ENCODE measurements around the gene LGR6. TPM values are rescaled to one million over a fixed set of nuclear protein-coding genes. Genes with fewer than 3 reads are reported as not detected.

LGR6 gene
- polyA plus RNA-seq, 4 donors = 0.27 to 1.0 (median 0.28) TPM; not detected in 1

- H3K9me3 ChIP-seq (ENCODE audit: control insufficient read depth in 2 of 2, insufficient read depth in 1 of 2, low read depth in 1 of 2, low read length in 1 of 2) = no peaks in the 10 kb centered on the region
- no peaks in the 10 kb centered on the region for H3K36me3 ChIP-seq (ENCODE audit: control insufficient read depth in 3 of 3, insufficient read depth in 2 of 3, low read depth in 1 of 3, low read length in 3 of 3)
- no peaks in the 10 kb centered on the region for H3K27me3 ChIP-seq (ENCODE audit: control insufficient read depth in 3 of 3, insufficient read depth in 3 of 3, low read length in 3 of 3)
- no peak for DNase-seq
- no peak overlapping the region for H3K4me3 ChIP-seq (ENCODE audit: low read depth in 1 of 3, low read length in 3 of 3)
- no peak overlapping the region for H3K27ac ChIP-seq (ENCODE audit: low read depth in 1 of 3, low read length in 2 of 3)
- H3K4me1 ChIP-seq (ENCODE audit: control insufficient read depth in 3 of 3, insufficient read depth in 2 of 3, low read depth in 1 of 3, low read length in 2 of 3) = no peaks in the 10 kb centered on the region
- no peak for FAIRE-seq
Measured at GRCh38 chr1:202355944-202356553, 162.4 kb downstream of the LGR6 start.

DNA sequence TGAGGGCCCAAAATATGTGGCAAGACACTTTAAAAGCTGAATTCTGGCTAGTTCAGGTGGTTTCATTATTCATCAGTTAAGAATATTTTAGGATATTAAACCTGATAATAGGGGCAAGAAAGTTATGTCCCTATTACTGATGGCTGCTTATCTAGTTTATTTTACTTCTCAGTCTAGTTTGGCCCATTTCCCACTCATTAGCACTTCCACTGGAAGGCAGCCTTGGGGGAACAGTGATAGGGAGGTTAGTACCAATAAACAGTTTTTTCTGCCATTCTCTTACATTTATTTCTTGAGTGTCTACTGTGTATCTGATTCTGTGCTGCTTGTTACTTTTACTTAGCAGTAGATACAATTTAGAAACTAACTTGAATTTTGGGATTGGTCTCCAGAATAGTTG, 163.9 kb downstream of the LGR6 start:
- Histone ChIP-seq H3K4me3 (ENCODE audit: low read depth in 1 of 3, low read length in 3 of 3) (no peak overlapping the region), H3K27me3 (ENCODE audit: control insufficient read depth in 3 of 3, insufficient read depth in 3 of 3, low read length in 3 of 3) (no peaks in the 10 kb centered on the region), H3K9me3 (ENCODE audit: control insufficient read depth in 2 of 2, insufficient read depth in 1 of 2, low read depth in 1 of 2, low read length in 1 of 2) (no peaks in the 10 kb centered on the region), H3K27ac (ENCODE audit: low read depth in 1 of 3, low read length in 2 of 3) (no peak overlapping the region), H3K36me3 (ENCODE audit: control insufficient read depth in 3 of 3, insufficient read depth in 2 of 3, low read depth in 1 of 3, low read length in 3 of 3) (no peaks in the 10 kb centered on the region), H3K4me1 (ENCODE audit: control insufficient read depth in 3 of 3, insufficient read depth in 2 of 3, low read depth in 1 of 3, low read length in 2 of 3) (no peaks in the 10 kb centered on the region)
- FAIRE-seq = no peak
- DNase-seq = no peak

DNA sequence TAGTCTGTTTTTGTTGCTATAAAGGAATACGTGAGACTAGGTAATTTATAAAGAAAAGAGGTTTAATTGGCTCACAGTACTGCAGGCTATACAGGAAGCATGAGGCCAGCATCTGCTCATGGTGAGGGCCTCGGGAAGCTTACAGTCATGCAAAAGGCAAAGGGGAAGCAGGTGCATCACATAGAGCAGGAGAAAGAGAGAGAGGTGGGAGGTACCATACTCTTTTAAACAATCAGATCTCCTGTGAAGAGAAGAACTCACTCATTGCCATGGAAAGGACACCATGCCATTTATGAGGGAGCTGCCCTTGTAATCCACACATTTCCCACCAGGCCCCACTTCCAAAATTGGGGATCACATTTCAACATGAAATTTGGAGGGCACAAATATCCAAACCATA, 167.6 kb downstream of the LGR6 start:
- H3K9me3 ChIP-seq (ENCODE audit: control insufficient read depth in 2 of 2, insufficient read depth in 1 of 2, low read depth in 1 of 2, low read length in 1 of 2) = no peaks in the 10 kb centered on the region
- H3K27me3 ChIP-seq (ENCODE audit: control insufficient read depth in 3 of 3, insufficient read depth in 3 of 3, low read length in 3 of 3) = no peaks in the 10 kb centered on the region
- no peaks in the 10 kb centered on the region for H3K36me3 ChIP-seq (ENCODE audit: control insufficient read depth in 3 of 3, insufficient read depth in 2 of 3, low read depth in 1 of 3, low read length in 3 of 3)
- FAIRE-seq (no peak), DNase-seq (no peak)
- H3K4me1 ChIP-seq (ENCODE audit: control insufficient read depth in 3 of 3, insufficient read depth in 2 of 3, low read depth in 1 of 3, low read length in 2 of 3) = no peaks in the 10 kb centered on the region
- no peak overlapping the region for H3K27ac ChIP-seq (ENCODE audit: low read depth in 1 of 3, low read length in 2 of 3)
- no peak overlapping the region for H3K4me3 ChIP-seq (ENCODE audit: low read depth in 1 of 3, low read length in 3 of 3)
- 94 to 95% (median 94%) methylated on average over 2 of the region's 2 CpGs for WGBS, 3 donors

- Histone ChIP-seq H3K4me1 (ENCODE audit: control insufficient read depth in 3 of 3, insufficient read depth in 2 of 3, low read depth in 1 of 3, low read length in 2 of 3) (no peaks in the 10 kb centered on the region), H3K27ac (ENCODE audit: low read depth in 1 of 3, low read length in 2 of 3) (no peak overlapping the region), H3K27me3 (ENCODE audit: control insufficient read depth in 3 of 3, insufficient read depth in 3 of 3, low read length in 3 of 3) (no peaks in the 10 kb centered on the region), H3K4me3 (ENCODE audit: low read depth in 1 of 3, low read length in 3 of 3) (no peak overlapping the region), H3K36me3 (ENCODE audit: control insufficient read depth in 3 of 3, insufficient read depth in 2 of 3, low read depth in 1 of 3, low read length in 3 of 3) (no peaks in the 10 kb centered on the region), H3K9me3 (ENCODE audit: control insufficient read depth in 2 of 2, insufficient read depth in 1 of 2, low read depth in 1 of 2, low read length in 1 of 2) (no peaks in the 10 kb centered on the region)
- DNase-seq = no peak
- WGBS, 3 donors = 91 to 96% (median 95%) methylated on average over 3 of the region's 3 CpGs
- FAIRE-seq = no peak
Measured at GRCh38 chr1:202361701-202362100, 168.1 kb downstream of the LGR6 start.

DNA sequence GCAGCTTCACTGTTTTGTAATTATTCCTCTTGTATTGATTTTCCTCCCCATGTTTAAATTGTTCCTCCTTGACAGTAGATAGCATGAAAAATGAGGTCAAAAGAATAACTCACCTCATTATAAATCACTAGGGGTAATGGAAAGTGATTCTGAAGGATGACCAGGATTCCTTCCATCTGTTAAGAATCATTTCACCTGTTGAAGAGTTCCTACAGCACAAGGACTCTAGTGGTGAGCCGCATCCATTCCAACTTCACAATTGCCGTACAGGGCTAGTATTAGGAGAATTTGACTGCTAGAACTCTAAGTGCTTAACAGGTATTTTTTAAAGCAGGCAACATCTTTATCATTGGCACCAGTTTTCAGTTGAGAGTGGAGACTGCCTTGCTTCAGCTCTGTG, 168.6 kb downstream of the LGR6 start:
- no peak for FAIRE-seq
- DNase-seq = no peak
- H3K27me3 ChIP-seq (ENCODE audit: control insufficient read depth in 3 of 3, insufficient read depth in 3 of 3, low read length in 3 of 3) = no peaks in the 10 kb centered on the region
- H3K9me3 ChIP-seq (ENCODE audit: control insufficient read depth in 2 of 2, insufficient read depth in 1 of 2, low read depth in 1 of 2, low read length in 1 of 2) = no peaks in the 10 kb centered on the region
- no peak overlapping the region for H3K4me3 ChIP-seq (ENCODE audit: low read depth in 1 of 3, low read length in 3 of 3)
- H3K4me1 ChIP-seq (ENCODE audit: control insufficient read depth in 3 of 3, insufficient read depth in 2 of 3, low read depth in 1 of 3, low read length in 2 of 3) = no peaks in the 10 kb centered on the region
- no peak overlapping the region for H3K27ac ChIP-seq (ENCODE audit: low read depth in 1 of 3, low read length in 2 of 3)
- 95 to 99% (median 98%) methylated on average over 2 of the region's 2 CpGs for WGBS, 3 donors
- no peaks in the 10 kb centered on the region for H3K36me3 ChIP-seq (ENCODE audit: control insufficient read depth in 3 of 3, insufficient read depth in 2 of 3, low read depth in 1 of 3, low read length in 3 of 3)

DNA sequence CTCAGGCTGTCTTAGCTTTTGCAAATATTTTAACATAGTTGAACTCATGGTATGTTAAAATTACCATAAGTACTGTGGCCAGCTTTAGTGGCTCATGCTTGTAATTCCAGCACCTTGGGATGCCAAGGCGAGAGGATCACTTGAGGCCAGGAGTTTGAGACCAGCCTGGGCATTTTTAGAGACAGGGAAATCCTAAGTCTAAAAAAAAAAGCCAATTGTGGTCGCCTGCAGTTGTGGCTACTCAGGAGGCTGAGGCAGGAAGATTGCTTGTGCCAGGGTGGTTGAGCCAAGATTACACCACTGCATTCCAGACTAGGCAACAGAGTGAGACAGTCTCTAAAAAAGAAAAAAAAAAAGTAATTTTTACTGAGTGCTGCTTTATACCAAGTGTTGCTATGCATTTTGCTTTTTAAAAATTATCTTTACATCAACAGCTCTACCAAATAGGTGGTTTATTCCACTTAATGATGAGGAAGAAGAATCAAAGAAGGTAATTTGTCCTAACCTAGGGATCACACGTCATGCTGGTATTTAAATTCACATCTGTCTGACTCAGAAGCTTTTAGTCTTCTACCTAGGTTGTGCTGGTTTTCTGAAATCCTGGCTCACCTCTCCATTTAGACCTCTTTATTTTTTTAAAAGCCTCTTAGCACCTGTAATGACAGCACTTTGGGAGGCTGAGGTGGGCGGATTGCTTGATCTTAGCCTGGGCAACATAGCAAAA, 171.7 kb downstream of the LGR6 start:
- Histone ChIP-seq H3K9me3 (ENCODE audit: control insufficient read depth in 2 of 2, insufficient read depth in 1 of 2, low read depth in 1 of 2, low read length in 1 of 2) (no peaks in the 10 kb centered on the region), H3K27me3 (ENCODE audit: control insufficient read depth in 3 of 3, insufficient read depth in 3 of 3, low read length in 3 of 3) (no peaks in the 10 kb centered on the region), H3K4me1 (ENCODE audit: control insufficient read depth in 3 of 3, insufficient read depth in 2 of 3, low read depth in 1 of 3, low read length in 2 of 3) (no peaks in the 10 kb centered on the region), H3K4me3 (ENCODE audit: low read depth in 1 of 3, low read length in 3 of 3) (no peak overlapping the region), H3K36me3 (ENCODE audit: control insufficient read depth in 3 of 3, insufficient read depth in 2 of 3, low read depth in 1 of 3, low read length in 3 of 3) (peaks cover 0 to 2% (median 0%) of the 10 kb centered on the region in 3 donors), H3K27ac (ENCODE audit: low read depth in 1 of 3, low read length in 2 of 3) (no peak overlapping the region)
- no peak for DNase-seq
- FAIRE-seq = no peak
- 84 to 89% (median 89%) methylated on average over 4 of the region's 4 CpGs for WGBS, 3 donors

DNA sequence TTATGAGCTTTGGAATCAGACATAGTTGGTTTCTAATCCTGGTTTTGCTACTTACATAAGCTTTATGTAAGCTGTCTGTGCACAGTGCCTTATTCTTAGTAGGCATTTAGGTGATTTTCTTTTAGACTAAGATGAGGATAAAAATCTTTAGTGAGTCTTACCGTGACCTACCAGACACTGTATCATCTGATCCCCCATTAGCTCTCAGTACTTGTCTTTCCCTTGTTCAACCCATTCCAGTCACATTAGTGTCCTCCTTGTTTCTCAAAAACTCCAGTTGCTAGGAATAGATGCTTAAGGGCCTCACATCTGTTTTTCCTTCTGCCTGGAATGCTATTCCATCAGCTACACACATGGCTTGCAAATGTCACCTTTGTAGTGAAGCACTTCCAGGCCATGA, 173.7 kb downstream of the LGR6 start:
- DNase-seq (no peak), FAIRE-seq (no peak)
- Histone ChIP-seq H3K27me3 (ENCODE audit: control insufficient read depth in 3 of 3, insufficient read depth in 3 of 3, low read length in 3 of 3) (no peaks in the 10 kb centered on the region), H3K9me3 (ENCODE audit: control insufficient read depth in 2 of 2, insufficient read depth in 1 of 2, low read depth in 1 of 2, low read length in 1 of 2) (no peaks in the 10 kb centered on the region), H3K4me1 (ENCODE audit: control insufficient read depth in 3 of 3, insufficient read depth in 2 of 3, low read depth in 1 of 3, low read length in 2 of 3) (no peaks in the 10 kb centered on the region), H3K4me3 (ENCODE audit: low read depth in 1 of 3, low read length in 3 of 3) (no peak overlapping the region), H3K36me3 (ENCODE audit: control insufficient read depth in 3 of 3, insufficient read depth in 2 of 3, low read depth in 1 of 3, low read length in 3 of 3) (peaks cover 0 to 2% (median 0%) of the 10 kb centered on the region in 3 donors), H3K27ac (ENCODE audit: low read depth in 1 of 3, low read length in 2 of 3) (no peak overlapping the region)
- WGBS, 3 donors = 94 to 95% (median 95%) methylated on average over 1 of the region's 1 CpG
